SK-N-SH (cell line): ENCODE results near the gene LYPD4. TPM values are rescaled to one million over a fixed set of nuclear protein-coding genes. Genes with fewer than 3 reads are reported as not detected.

Source experiments
- CTCF ChIA-PET: fragments of 300-600, 350-600 bp; formaldehyde crosslinking; extraction: SDS; loops from one replicate; lab custom pipeline; 2021; lab: Yijun Ruan, JAX
- POLR2A ChIA-PET: fragments of 350-600 bp; sonication (Branson Sonifier 250); formaldehyde crosslinking; extraction: SDS; loops from one replicate; lab custom pipeline; 2020; ENCODE audit warnings: antibody characterized with exemption, inconsistent platforms; lab: Yijun Ruan, JAX
- DNase-seq: peaks from one replicate; pipeline ENCODE4 v3.0.0; 2012
- H2AFZ ChIP-seq: fragments of 200-600 bp; sonication (generic); 2 replicates; pipeline ENCODE4 v1.8.1; 2016; ENCODE audit warnings: antibody characterized with exemption, mild to moderate bottlenecking, low read depth
- H3F3A ChIP-seq: fragments of 200-600 bp; sonication (generic); replicated peaks from 2 replicates; pipeline ENCODE3; 2016; ENCODE audit warnings: antibody characterized with exemption, mild to moderate bottlenecking; ENCODE audit not compliant: insufficient read depth
- H3K27ac ChIP-seq, 2 experiments: fragments of 200-500 bp in 1 of 2; fragments of 200-600 bp in 1 of 2; sonication (Bioruptor generic) in 1 of 2; sonication (generic), shearing (Covaris generic) in 1 of 2; 2 replicates each; pipeline versions ENCODE4 v1.5.1 to v1.6.1; 2014 to 2016; ENCODE audit warnings: low read depth in 2 of 2, inconsistent platforms in 1 of 2, low read length in 1 of 2, mild to moderate bottlenecking in 1 of 2, mixed read lengths in 1 of 2
- H3K27me3 ChIP-seq: fragments of 200-600 bp; sonication (generic), shearing (Covaris generic); 2 replicates; pipeline ENCODE4 v1.6.1; 2016; ENCODE audit warnings: mixed run types; ENCODE audit not compliant: insufficient read depth
- H3K36me3 ChIP-seq, 2 experiments: fragments of 200-500 bp in 1 of 2; fragments of 200-600 bp in 1 of 2; sonication (Bioruptor generic) in 1 of 2; sonication (generic) in 1 of 2; replicated peaks in 1 of 2; 2 replicates each; pipeline versions ENCODE3 to v1.5.1; 2014 to 2016; ENCODE audit warnings: low read length in 1 of 2, mild to moderate bottlenecking in 1 of 2; ENCODE audit not compliant: insufficient read depth in 2 of 2, control insufficient read depth in 1 of 2
- H3K4me1 ChIP-seq, 2 experiments: fragments of 200-500 bp in 1 of 2; fragments of 200-600 bp in 1 of 2; sonication (Bioruptor generic) in 1 of 2; sonication (generic), shearing (Covaris generic) in 1 of 2; 2 replicates each; pipeline versions ENCODE4 v1.5.1 to v1.6.1; 2014 to 2016; ENCODE audit warnings: low read depth in 1 of 2, low read length in 1 of 2, mixed run types in 1 of 2; ENCODE audit not compliant: insufficient read depth in 2 of 2, control insufficient read depth in 1 of 2
- H3K4me2 ChIP-seq: fragments of 200-600 bp; sonication (generic), shearing (Covaris generic); 2 replicates; pipeline ENCODE4 v1.6.1; 2017; ENCODE audit warnings: mixed run types
- H3K4me3 ChIP-seq, 2 experiments: fragments of 200-500 bp in 1 of 2; fragments of 200-600 bp in 1 of 2; sonication (Bioruptor generic) in 1 of 2; sonication (generic), shearing (Covaris generic) in 1 of 2; 2 replicates each; pipeline versions ENCODE4 v1.5.1 to v1.8.1; 2014 to 2016; ENCODE audit warnings: low read depth in 2 of 2, inconsistent platforms in 1 of 2, low read length in 1 of 2, mild to moderate bottlenecking in 1 of 2, mixed read lengths in 1 of 2, moderate library complexity in 1 of 2
- H3K79me2 ChIP-seq: fragments of 200-600 bp; sonication (generic); 2 replicates; pipeline ENCODE4 v1.8.1; 2017; ENCODE audit warnings: mild to moderate bottlenecking; ENCODE audit not compliant: insufficient read depth
- H3K9ac ChIP-seq: fragments of 200-600 bp; sonication (generic); 2 replicates; pipeline ENCODE4 v1.6.1; 2017; ENCODE audit warnings: mixed run types
- H3K9me2 ChIP-seq: fragments of 200-600 bp; sonication (generic); 2 replicates; pipeline ENCODE4 v1.6.1; 2017; ENCODE audit warnings: mixed run types
- H3K9me3 ChIP-seq: fragments of 200-600 bp; sonication (generic); 2 replicates; pipeline ENCODE4 v1.6.1; 2017; ENCODE audit warnings: mixed run types, mild to moderate bottlenecking, moderate library complexity
- H4K20me1 ChIP-seq: fragments of 200-600 bp; sonication (generic); 2 replicates; pipeline ENCODE4 v1.6.1; 2017; ENCODE audit warnings: mild to moderate bottlenecking, mixed run types; ENCODE audit not compliant: insufficient read depth
- CHD2 ChIP-seq: fragments of 150-350 bp; IDR thresholded peaks from 2 replicates; pipeline ENCODE4 v1.6.1; 2018; ENCODE audit warnings: low read length; ENCODE audit not compliant: partially characterized antibody
- ELF1 ChIP-seq: IDR thresholded peaks from 2 replicates; pipeline ENCODE4 v1.4.0; 2012
- EP300 ChIP-seq, 2 experiments: IDR thresholded peaks; 2 replicates each; pipeline versions ENCODE4 v1.4.0 to v1.6.1; 2012; ENCODE audit warnings: borderline replicate concordance in 1 of 2, low read depth in 1 of 2, low read length in 1 of 2
- EZH2phosphoT487 ChIP-seq: fragments of 200-600 bp; sonication (generic); IDR thresholded peaks from 2 replicates; pipeline ENCODE4 v1.6.1; 2017; ENCODE audit warnings: low read depth, mixed run types, mild to moderate bottlenecking, antibody characterized with exemption, moderate library complexity, borderline replicate concordance
- FOXM1 ChIP-seq: IDR thresholded peaks from 2 replicates; pipeline ENCODE4 v1.4.0; 2012; ENCODE audit warnings: low read depth, mild to moderate bottlenecking
- GABPA ChIP-seq: IDR thresholded peaks from 2 replicates; pipeline ENCODE4 v1.4.0; 2012; ENCODE audit warnings: low read depth, mild to moderate bottlenecking
- IRF3 ChIP-seq: fragments of 150-350 bp; IDR thresholded peaks from 2 replicates; pipeline ENCODE4 v1.6.1; 2016; ENCODE audit warnings: mild to moderate bottlenecking, low read depth, low read length
- JUND ChIP-seq: IDR thresholded peaks from 2 replicates; pipeline ENCODE4 v1.4.0; 2012
- MEF2A ChIP-seq: IDR thresholded peaks from 2 replicates; pipeline ENCODE4 v1.4.0; 2012; ENCODE audit warnings: low read depth, borderline replicate concordance
- NFIC ChIP-seq: IDR thresholded peaks from 2 replicates; pipeline ENCODE4 v1.4.0; 2012; ENCODE audit warnings: borderline replicate concordance
- RCOR1 ChIP-seq: fragments of 150-350 bp; IDR thresholded peaks from 2 replicates; pipeline ENCODE4 v1.6.1; 2017; ENCODE audit warnings: antibody characterized with exemption, low read length
- REST ChIP-seq: IDR thresholded peaks from 2 replicates; pipeline ENCODE4 v1.6.1; 2012; ENCODE audit warnings: mild to moderate bottlenecking, low read depth, low read length, moderate library complexity
- RXRA ChIP-seq: IDR thresholded peaks from 2 replicates; pipeline ENCODE4 v1.4.0; 2012; ENCODE audit warnings: low read depth, mild to moderate bottlenecking, borderline replicate concordance
- SIN3A ChIP-seq: IDR thresholded peaks from 2 replicates; pipeline ENCODE4 v1.6.1; 2012; ENCODE audit warnings: low read depth, mild to moderate bottlenecking, low read length, moderate library complexity, borderline replicate concordance
- TAF1 ChIP-seq: IDR thresholded peaks from 2 replicates; pipeline ENCODE4 v1.6.1; 2012; ENCODE audit warnings: low read depth, mild to moderate bottlenecking, low read length, moderate library complexity, borderline replicate concordance
- TEAD4 ChIP-seq: IDR thresholded peaks from 2 replicates; pipeline ENCODE4 v1.4.0; 2012; ENCODE audit warnings: mild to moderate bottlenecking, borderline replicate concordance; ENCODE audit not compliant: insufficient read depth
- USF2 ChIP-seq: fragments of 150-350 bp; IDR thresholded peaks from 2 replicates; pipeline ENCODE4 v1.6.1; 2017; ENCODE audit warnings: antibody characterized with exemption, low read length, low read depth, borderline replicate concordance
- WGBS: methylation state at CpG from one replicate; pipeline ENCODE4 v1.1.6; 2017; ENCODE audit warnings: low lambda C conversion rate; 5-methylcytosine and 5-hydroxymethylcytosine counted together
- polyA plus RNA-seq, 3 experiments: library from polyadenylated mRNA; depleted of rRNA; stranded (reverse); fragments of >200 nt; gene quantifications; 2 replicates each; pipeline ENCODE4 v1.2.3, GENCODE V29; 2012

The LYPD4 gene
- polyA plus RNA-seq, 1 of the 3 experiments (the other 2 are of a cell fraction) = not detected

GRCh38 chr19:41793414-41793727 lies 51.1 kb downstream of the LYPD4 start:
- TF ChIP-seq IRF3 = no peak
- TF ChIP-seq TEAD4 = no peak
- no peak for TF ChIP-seq REST
- TF ChIP-seq RXRA = no peak
- no peak for TF ChIP-seq TAF1
- no peak for TF ChIP-seq FOXM1
- no peak for TF ChIP-seq EP300 (IDR thresholded peaks at IDR 0.05; ENCODE audit: borderline replicate concordance in 1 of 2, low read depth in 1 of 2, low read length in 1 of 2)
- TF ChIP-seq CHD2 = no peak
- no peak for TF ChIP-seq RCOR1
- TF ChIP-seq MEF2A = no peak
- no peak for TF ChIP-seq SIN3A
- no peak for TF ChIP-seq JUND
- TF ChIP-seq ELF1 = no peak
- no peak for TF ChIP-seq USF2
- no peak for TF ChIP-seq GABPA
- no peak for TF ChIP-seq EZH2phosphoT487
- TF ChIP-seq NFIC = no peak
- Histone ChIP-seq H2AFZ (no peak overlapping the region), H3K4me3 (no peak overlapping the region), H3K9ac (no peak overlapping the region), H3K9me2 (no peaks in the 10 kb centered on the region), H3K27me3 (peaks cover 39% of the 10 kb centered on the region; the same call in 1 of the 2 replicates), H3K27ac (no peak overlapping the region), H3K36me3 (no peaks in the 10 kb centered on the region), H4K20me1 (no peaks in the 10 kb centered on the region), H3K9me3 (no peaks in the 10 kb centered on the region), H3F3A (no peaks in the 10 kb centered on the region), H3K4me2 (no peak overlapping the region), H3K79me2 (no peaks in the 10 kb centered on the region), H3K4me1 (no peaks in the 10 kb centered on the region)
- no peak for DNase-seq
- 2% methylated on average over 1 of the region's 1 CpG for WGBS
- ChIA-PET CTCF (interaction anchor here (0.6 to 4.4 kb wide), 26 partner anchors 8 to 223 kb away, joined by 3 to 33 read pairs (median 4); partner anchors contain the start of gene CEACAM6), POLR2A (no interaction called here)
